Smooth muscle cell (in vitro differentiated cells): ENCODE measurements around the gene FAM120A. TPM values are rescaled to one million over a fixed set of nuclear protein-coding genes. Genes with fewer than 3 reads are reported as not detected.

Experiments used
- DNase-seq: peaks from one replicate; lab custom pipeline; 2025; ENCODE audit not compliant: unreplicated experiment; lab: John Stamatoyannopoulos, UW
- H2AFZ ChIP-seq: fragments of 200-600 bp; sonication (generic); 2 replicates; pipeline ENCODE4 v1.6.0; 2016; ENCODE audit warnings: antibody characterized with exemption, low read depth, mild to moderate bottlenecking
- H3F3A ChIP-seq: fragments of 200-600 bp; sonication (generic); 2 replicates; pipeline ENCODE4 v1.6.0; 2017; ENCODE audit warnings: antibody characterized with exemption, low read depth
- H3K27ac ChIP-seq: fragments of 200-600 bp; sonication (generic); 2 replicates; pipeline ENCODE4 v1.5.1; 2016; ENCODE audit warnings: low read depth, mild to moderate bottlenecking
- H3K27me3 ChIP-seq: fragments of 200-600 bp; sonication (generic); 2 replicates; pipeline ENCODE4 v1.6.1; 2016; ENCODE audit warnings: low read depth, mild to moderate bottlenecking
- H3K36me3 ChIP-seq: fragments of 200-600 bp; sonication (generic); 2 replicates; pipeline ENCODE4 v1.5.1; 2016; ENCODE audit warnings: low read depth
- H3K4me1 ChIP-seq: fragments of 200-600 bp; sonication (generic); 2 replicates; pipeline ENCODE4 v1.5.1; 2016; ENCODE audit warnings: low read depth
- H3K4me2 ChIP-seq: fragments of 200-600 bp; sonication (generic); 2 replicates; pipeline ENCODE4 v1.6.0; 2016; ENCODE audit warnings: mild to moderate bottlenecking
- H3K4me3 ChIP-seq: fragments of 200-600 bp; sonication (generic); 2 replicates; pipeline ENCODE4 v1.5.1; 2016; ENCODE audit warnings: mild to moderate bottlenecking
- H3K79me2 ChIP-seq: fragments of 200-600 bp; sonication (generic); 2 replicates; pipeline ENCODE4 v1.6.0; 2016; ENCODE audit warnings: low read depth, mild to moderate bottlenecking
- H3K9ac ChIP-seq: fragments of 200-600 bp; sonication (generic); 2 replicates; pipeline ENCODE4 v1.6.0; 2016; ENCODE audit warnings: low read depth
- H3K9me3 ChIP-seq: fragments of 200-600 bp; sonication (generic); replicated peaks from 2 replicates; pipeline ENCODE4 v1.5.1; 2016; ENCODE audit warnings: low read depth
- H4K20me1 ChIP-seq: fragments of 200-600 bp; sonication (generic); 2 replicates; pipeline ENCODE4 v1.6.0; 2016; ENCODE audit warnings: low read depth
- CTCF ChIP-seq: fragments of 200-600 bp; sonication (generic); IDR thresholded peaks from 2 replicates; pipeline ENCODE4 v1.5.1; 2017; ENCODE audit warnings: borderline replicate concordance, mild to moderate bottlenecking, antibody characterized with exemption; ENCODE audit not compliant: insufficient read depth, poor library complexity, severe bottlenecking
- WGBS: methylation state at CpG from one replicate; pipeline ENCODE4 v1.1.7; 2016; ENCODE audit warnings: low lambda C conversion rate; 5-methylcytosine and 5-hydroxymethylcytosine counted together
- polyA plus RNA-seq: library from polyadenylated mRNA; unstranded; fragments of >200 nt; fragmentation: Nextera tagmentation; extraction: Ambion mirVana; gene quantifications from 2 replicates; pipeline ENCODE4 v1.2.1, GENCODE V29; 2016
- total RNA-seq: library from RNA; depleted of rRNA; stranded (reverse); fragments of >200 nt; gene quantifications from 2 replicates; pipeline ENCODE4 v1.2.3, GENCODE V29; 2014

Gene FAM120A
- total and polyA plus RNA-seq, 2 experiments from 2014 or later = 14.4 to 47.2 TPM

- TF ChIP-seq CTCF = no peak
- peaks cover 94% of the 10 kb centered on the region for H4K20me1 ChIP-seq
- 83% methylated on average over 11 of the region's 11 CpGs for WGBS
- H3K9me3 ChIP-seq = no peaks in the 10 kb centered on the region
- no peak overlapping the region for H2AFZ ChIP-seq
- H3K36me3 ChIP-seq = no peaks in the 10 kb centered on the region
- H3K4me2 ChIP-seq = no peak overlapping the region
- no peaks in the 10 kb centered on the region for H3K27me3 ChIP-seq
- peaks cover 65% of the 10 kb centered on the region for H3K79me2 ChIP-seq
- no peak for DNase-seq
- no peak overlapping the region for H3K27ac ChIP-seq
- no peak overlapping the region for H3K9ac ChIP-seq
- H3K4me1 ChIP-seq = no peaks in the 10 kb centered on the region
- H3F3A ChIP-seq = no peaks in the 10 kb centered on the region
- no peak overlapping the region for H3K4me3 ChIP-seq
These were observed 147.3 kb downstream of the FAM120A start for GRCh38 chr9:93598647-93599241.

DNA sequence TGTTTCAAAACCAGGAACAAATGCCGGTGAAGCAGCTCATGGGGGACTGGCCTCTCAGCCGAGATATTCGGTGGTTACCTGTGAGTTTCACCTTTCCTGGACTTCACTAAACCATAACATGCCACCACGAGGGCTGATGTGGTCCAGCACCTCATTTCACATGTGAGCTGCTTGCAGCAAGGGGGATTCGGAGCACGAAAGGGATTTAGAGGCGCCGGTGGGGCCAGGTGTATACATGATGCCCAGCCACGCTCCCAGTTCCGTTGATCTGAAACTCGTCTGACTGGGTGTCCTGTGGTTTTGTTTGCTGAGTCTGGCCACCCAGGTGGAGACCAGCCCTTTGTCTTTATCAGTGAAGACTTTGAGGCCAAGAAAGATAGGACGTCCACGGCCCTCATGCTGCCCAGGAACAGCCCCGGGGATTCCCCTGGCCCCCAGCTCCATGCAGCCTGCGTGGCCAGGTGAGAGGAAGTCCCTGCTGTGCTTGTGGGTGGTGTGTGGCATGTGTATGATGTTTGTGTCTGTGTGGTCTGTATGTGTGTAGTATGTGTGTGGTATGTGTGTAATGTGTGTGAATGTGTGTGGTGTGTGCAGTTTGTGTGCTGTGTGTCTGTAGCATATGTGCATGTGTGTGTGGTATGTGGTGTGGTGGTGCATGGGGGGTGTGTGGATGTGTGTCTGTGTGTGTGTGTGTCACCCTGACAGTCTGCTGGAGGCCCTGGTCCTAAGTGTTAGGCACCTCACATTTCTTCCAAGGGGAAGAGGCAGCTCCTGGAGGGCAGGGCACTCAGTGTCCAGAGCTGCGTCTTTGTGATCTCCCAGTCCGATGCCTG is 148.3 kb downstream of the FAM120A start:
- no peaks in the 10 kb centered on the region for H3K36me3 ChIP-seq
- H2AFZ ChIP-seq = no peak overlapping the region
- 82% methylated on average over 17 of the region's 17 CpGs for WGBS
- peaks cover 66% of the 10 kb centered on the region for H3K79me2 ChIP-seq
- peaks cover 92% of the 10 kb centered on the region for H4K20me1 ChIP-seq
- TF ChIP-seq CTCF = no peak
- H3K4me2 ChIP-seq = no peak overlapping the region
- no peak for DNase-seq
- H3F3A ChIP-seq = no peaks in the 10 kb centered on the region
- no peak overlapping the region for H3K9ac ChIP-seq
- H3K9me3 ChIP-seq = no peaks in the 10 kb centered on the region
- no peaks in the 10 kb centered on the region for H3K4me1 ChIP-seq
- no peak overlapping the region for H3K27ac ChIP-seq
- H3K4me3 ChIP-seq = no peak overlapping the region
- no peaks in the 10 kb centered on the region for H3K27me3 ChIP-seq

DNA sequence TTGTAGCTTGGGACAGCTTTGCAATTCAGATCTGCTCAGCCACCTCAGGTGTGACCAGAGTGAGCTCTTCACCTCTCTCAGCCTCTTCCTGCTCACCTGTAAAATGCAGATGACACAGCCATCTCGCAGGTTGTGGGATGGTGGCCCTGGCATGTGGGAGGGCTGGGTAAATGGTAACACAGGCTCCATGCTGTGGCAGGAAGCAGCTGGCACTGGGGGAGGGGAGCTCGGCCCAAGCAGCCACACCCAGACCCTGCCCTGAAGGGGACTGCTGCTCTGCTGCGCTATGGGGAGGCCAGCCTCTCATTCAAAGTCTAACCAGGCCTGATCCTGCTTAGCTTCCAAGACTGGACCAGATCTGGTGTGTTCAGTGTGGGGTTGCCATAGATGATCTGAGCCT is 149.0 kb downstream of the FAM120A start:
- H3K4me1 ChIP-seq = no peaks in the 10 kb centered on the region
- DNase-seq = no peak
- no peaks in the 10 kb centered on the region for H3K9me3 ChIP-seq
- no peaks in the 10 kb centered on the region for H3K27me3 ChIP-seq
- H3F3A ChIP-seq = no peaks in the 10 kb centered on the region
- no peaks in the 10 kb centered on the region for H3K36me3 ChIP-seq
- no peak overlapping the region for H3K4me2 ChIP-seq
- H3K79me2 ChIP-seq = peaks cover 67% of the 10 kb centered on the region
- TF ChIP-seq CTCF = no peak
- no peak overlapping the region for H2AFZ ChIP-seq
- no peak overlapping the region for H3K27ac ChIP-seq
- H3K9ac ChIP-seq = no peak overlapping the region
- no peak overlapping the region for H3K4me3 ChIP-seq
- H4K20me1 ChIP-seq = peaks cover 90% of the 10 kb centered on the region
- WGBS = 55% methylated on average over 3 of the region's 3 CpGs

GRCh38 chr9:93601063-93601462 is 149.6 kb downstream of the FAM120A start:
- DNase-seq = no peak
- TF ChIP-seq CTCF = no peak

More at GRCh38 chr9:93601063-93601462, 149.6 kb downstream of the FAM120A start:
- no peak overlapping the region for H3K9ac ChIP-seq
- H3K4me1 ChIP-seq = no peaks in the 10 kb centered on the region
- H3K9me3 ChIP-seq = no peaks in the 10 kb centered on the region
- peaks cover 67% of the 10 kb centered on the region for H3K79me2 ChIP-seq
- WGBS = 82% methylated on average over 4 of the region's 4 CpGs
- H3K4me2 ChIP-seq = no peak overlapping the region
- peaks cover 89% of the 10 kb centered on the region for H4K20me1 ChIP-seq
- H3K4me3 ChIP-seq = no peak overlapping the region
- H3F3A ChIP-seq = no peaks in the 10 kb centered on the region
- no peaks in the 10 kb centered on the region for H3K36me3 ChIP-seq
- H3K27me3 ChIP-seq = no peaks in the 10 kb centered on the region
- no peak overlapping the region for H3K27ac ChIP-seq
- no peak overlapping the region for H2AFZ ChIP-seq
